Breast epithelium (tissue), 3 donors: ENCODE results near the gene CBFA2T3.

Experiments used
- POLR2AphosphoS5 ChIP-seq, 3 donors: sonication (generic); formaldehyde crosslinking; IDR thresholded peaks; one replicate each; pipeline ENCODE4 v1.6.1; 2017; ENCODE audit warnings: antibody characterized with exemption in 3 of 3
- TF ChIP-seq, protein P1 (sequence below), 3 donors: fragments of 450-650 bp; IDR thresholded peaks; one replicate each; pipeline ENCODE4 v1.5.1; 2016 to 2017; ENCODE audit warnings: antibody characterized with exemption in 3 of 3, mild to moderate bottlenecking in 3 of 3, moderate library complexity in 3 of 3

DNA sequence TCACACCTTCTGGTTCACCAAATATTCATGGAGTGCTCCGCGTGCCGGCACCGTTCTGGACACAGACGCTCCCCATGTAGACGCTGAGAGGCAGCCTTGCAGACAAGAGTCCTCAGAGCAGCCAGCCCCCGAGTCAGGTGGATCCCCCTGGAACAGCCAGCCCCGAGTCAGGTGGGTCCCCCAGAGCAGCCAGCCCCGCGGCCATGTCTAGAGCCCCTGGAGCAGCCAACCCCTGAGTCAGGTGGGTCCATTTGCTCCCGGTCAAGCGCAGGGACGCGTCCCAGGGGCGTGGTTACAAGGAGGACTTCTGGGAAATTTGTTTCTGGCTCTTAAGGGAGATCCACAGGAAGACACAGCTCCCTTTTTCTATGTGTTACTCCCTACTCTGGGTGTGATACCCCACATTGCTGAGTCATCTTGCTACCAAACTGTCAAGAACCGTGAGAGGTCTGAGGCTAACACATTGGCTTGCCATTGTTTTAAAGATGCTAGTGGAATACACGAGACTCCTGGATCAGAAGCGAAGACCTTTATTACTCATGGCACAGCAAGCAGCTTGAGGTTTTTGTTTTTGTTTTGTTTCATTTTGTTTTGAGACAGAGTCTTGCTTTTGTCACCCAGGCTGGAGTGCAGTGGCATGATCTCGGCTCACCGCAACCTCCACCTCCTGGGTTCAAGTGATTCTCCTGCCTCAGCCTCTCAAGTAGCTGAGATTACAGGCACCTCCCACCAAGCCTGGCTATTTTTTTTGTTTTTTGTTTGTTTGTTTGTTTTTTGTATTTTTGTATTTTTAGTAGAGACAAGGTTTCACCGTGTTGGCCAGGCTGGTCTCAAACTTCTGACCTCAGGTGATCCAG lies 43.3 kb upstream of the CBFA2T3 start:
- TF ChIP-seq, protein P1, sequence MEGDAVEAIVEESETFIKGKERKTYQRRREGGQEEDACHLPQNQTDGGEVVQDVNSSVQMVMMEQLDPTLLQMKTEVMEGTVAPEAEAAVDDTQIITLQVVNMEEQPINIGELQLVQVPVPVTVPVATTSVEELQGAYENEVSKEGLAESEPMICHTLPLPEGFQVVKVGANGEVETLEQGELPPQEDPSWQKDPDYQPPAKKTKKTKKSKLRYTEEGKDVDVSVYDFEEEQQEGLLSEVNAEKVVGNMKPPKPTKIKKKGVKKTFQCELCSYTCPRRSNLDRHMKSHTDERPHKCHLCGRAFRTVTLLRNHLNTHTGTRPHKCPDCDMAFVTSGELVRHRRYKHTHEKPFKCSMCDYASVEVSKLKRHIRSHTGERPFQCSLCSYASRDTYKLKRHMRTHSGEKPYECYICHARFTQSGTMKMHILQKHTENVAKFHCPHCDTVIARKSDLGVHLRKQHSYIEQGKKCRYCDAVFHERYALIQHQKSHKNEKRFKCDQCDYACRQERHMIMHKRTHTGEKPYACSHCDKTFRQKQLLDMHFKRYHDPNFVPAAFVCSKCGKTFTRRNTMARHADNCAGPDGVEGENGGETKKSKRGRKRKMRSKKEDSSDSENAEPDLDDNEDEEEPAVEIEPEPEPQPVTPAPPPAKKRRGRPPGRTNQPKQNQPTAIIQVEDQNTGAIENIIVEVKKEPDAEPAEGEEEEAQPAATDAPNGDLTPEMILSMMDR (IDR thresholded peaks at IDR 0.05) = no peak
- no peak for TF ChIP-seq POLR2AphosphoS5 (IDR thresholded peaks at IDR 0.05)
